OCI-LY7 (cell line): Measurements from ENCODE around the gene TGM4. TPM values are rescaled to one million over a fixed set of nuclear protein-coding genes. Genes with fewer than 3 reads are reported as not detected.

Experiments
- BruUV-seq: library from RNA; stranded (reverse); fragments of 400-500 nt; replicated peaks from 2 replicates; lab custom pipeline; 2021; lab: Mats Ljungman, UMichigan
- CTCF ChIA-PET: fragments of 300-600 bp; sonication (Branson Sonifier 250); formaldehyde crosslinking; loops from one replicate; lab custom pipeline; 2022; ENCODE audit warnings: antibody characterized with exemption; ENCODE audit not compliant: unreplicated experiment; lab: Charles Lee
- POLR2A ChIA-PET: fragments of 300-600 bp; sonication (Branson Sonifier 250); formaldehyde crosslinking; loops from one replicate; lab custom pipeline; 2022; ENCODE audit warnings: antibody characterized with exemption; lab: Charles Lee
- DNase-seq: peaks from one replicate; pipeline ENCODE4 v3.0.0-alpha.2; 2015; ENCODE audit warnings: low spot score
- H2AFZ ChIP-seq: fragments of 200-600 bp; sonication (generic), shearing (Covaris generic); 2 replicates; pipeline ENCODE4 v1.6.1; 2014; ENCODE audit warnings: mild to moderate bottlenecking, antibody characterized with exemption, low read length, moderate library complexity
- H3K27ac ChIP-seq: fragments of 200-600 bp; sonication (generic); 2 replicates; pipeline ENCODE4 v1.5.1; 2014; ENCODE audit warnings: mixed run types, low read depth, mild to moderate bottlenecking, moderate library complexity, low read length, inconsistent platforms; ENCODE audit not compliant: poor library complexity, severe bottlenecking
- H3K36me3 ChIP-seq: fragments of 200-600 bp; sonication (generic); 2 replicates; pipeline ENCODE4 v1.6.1; 2014; ENCODE audit warnings: mild to moderate bottlenecking, antibody characterized with exemption, low read length, moderate library complexity, mixed read lengths; ENCODE audit not compliant: insufficient read depth
- H3K4me1 ChIP-seq: fragments of 200-600 bp; sonication (generic); 2 replicates; pipeline ENCODE4 v1.5.1; 2014; ENCODE audit warnings: mild to moderate bottlenecking, low read length; ENCODE audit not compliant: insufficient read depth, poor library complexity, severe bottlenecking
- H3K4me2 ChIP-seq: fragments of 200-600 bp; sonication (generic); 2 replicates; pipeline ENCODE4 v1.6.1; 2014; ENCODE audit warnings: mild to moderate bottlenecking, low read length
- H3K4me3 ChIP-seq: fragments of 200-600 bp; sonication (generic); 2 replicates; pipeline ENCODE4 v1.5.1; 2014; ENCODE audit warnings: mild to moderate bottlenecking, low read depth, low read length; ENCODE audit not compliant: poor library complexity, severe bottlenecking
- H3K79me2 ChIP-seq: fragments of 200-600 bp; sonication (generic); 2 replicates; pipeline ENCODE4 v1.6.1; 2016; ENCODE audit warnings: low read depth, mild to moderate bottlenecking, low read length, moderate library complexity, mixed read lengths; ENCODE audit not compliant: insufficient read depth
- H3K9me2 ChIP-seq: fragments of 200-600 bp; sonication (generic); 2 replicates; pipeline ENCODE4 v1.6.1; 2016; ENCODE audit warnings: mild to moderate bottlenecking, low read length, mixed read lengths; ENCODE audit not compliant: insufficient read depth
- H3K9me3 ChIP-seq: fragments of 200-600 bp; sonication (generic); 2 replicates; pipeline ENCODE4 v1.6.1; 2014; ENCODE audit warnings: mild to moderate bottlenecking, mixed run types, low read length, mixed read lengths
- H4K20me1 ChIP-seq: fragments of 200-600 bp; sonication (generic); 2 replicates; pipeline ENCODE4 v1.6.1; 2014; ENCODE audit warnings: mild to moderate bottlenecking, antibody characterized with exemption, low read length, moderate library complexity, mixed read lengths; ENCODE audit not compliant: insufficient read depth
- EZH2phosphoT487 ChIP-seq: fragments of 200-600 bp; sonication (generic); IDR thresholded peaks from 2 replicates; pipeline ENCODE4 v1.6.1; 2018; ENCODE audit warnings: low read depth, borderline replicate concordance, mild to moderate bottlenecking, mixed run types, antibody characterized with exemption, low read length, moderate library complexity, mixed read lengths
- intact Hi-C: fragments of 100-400 bp; cut with micrococcal nuclease; formaldehyde crosslinking; loops from one replicate; pipeline ENCODE4 v1.10.0; 2022; ENCODE audit not compliant: unreplicated experiment
- total RNA-seq, 2 experiments: library from RNA; depleted of rRNA in 1 of 2; stranded (reverse); fragments of >200 nt in 1 of 2; shearing (Covaris generic) in 1 of 2; gene quantifications; 2 replicates each; pipeline ENCODE4 v1.2.3, GENCODE V29; 2014 to 2022
- TF ChIP-seq, protein P1 (sequence below): fragments of 200-600 bp; sonication (generic); conservative IDR thresholded peaks from 2 replicates; pipeline ENCODE4 v1.5.1; 2014; ENCODE audit warnings: mild to moderate bottlenecking, antibody characterized with exemption, low read length, moderate library complexity, mixed read lengths

TGM4 gene
- total RNA-seq, 2 experiments from 2014 or later: not detected

DNA sequence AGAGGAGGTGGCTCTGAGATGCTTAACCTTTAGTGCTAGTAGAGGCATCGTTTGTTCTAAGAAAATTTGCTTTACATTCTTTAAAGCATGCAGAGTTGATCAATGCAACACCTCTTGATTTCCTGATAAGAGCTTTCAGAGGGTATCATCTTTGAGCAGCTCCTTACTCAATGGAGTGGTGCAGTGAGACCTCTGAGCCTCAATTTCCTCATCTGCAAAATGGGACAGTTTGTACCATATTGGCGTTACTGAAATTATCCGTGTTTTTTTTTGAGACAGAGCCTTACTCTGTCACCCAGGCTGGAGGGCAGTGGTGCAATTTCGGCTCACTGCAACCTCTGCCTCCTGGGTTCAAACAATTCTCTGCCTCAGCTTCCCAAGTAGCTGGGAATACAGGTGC is 14.3 kb upstream of the TGM4 start:
- H3K4me3 ChIP-seq: no peak overlapping the region
- H3K36me3 ChIP-seq: peaks cover 21% of the 10 kb centered on the region
- TF ChIP-seq EZH2phosphoT487: no peak
- TF ChIP-seq, protein P1, sequence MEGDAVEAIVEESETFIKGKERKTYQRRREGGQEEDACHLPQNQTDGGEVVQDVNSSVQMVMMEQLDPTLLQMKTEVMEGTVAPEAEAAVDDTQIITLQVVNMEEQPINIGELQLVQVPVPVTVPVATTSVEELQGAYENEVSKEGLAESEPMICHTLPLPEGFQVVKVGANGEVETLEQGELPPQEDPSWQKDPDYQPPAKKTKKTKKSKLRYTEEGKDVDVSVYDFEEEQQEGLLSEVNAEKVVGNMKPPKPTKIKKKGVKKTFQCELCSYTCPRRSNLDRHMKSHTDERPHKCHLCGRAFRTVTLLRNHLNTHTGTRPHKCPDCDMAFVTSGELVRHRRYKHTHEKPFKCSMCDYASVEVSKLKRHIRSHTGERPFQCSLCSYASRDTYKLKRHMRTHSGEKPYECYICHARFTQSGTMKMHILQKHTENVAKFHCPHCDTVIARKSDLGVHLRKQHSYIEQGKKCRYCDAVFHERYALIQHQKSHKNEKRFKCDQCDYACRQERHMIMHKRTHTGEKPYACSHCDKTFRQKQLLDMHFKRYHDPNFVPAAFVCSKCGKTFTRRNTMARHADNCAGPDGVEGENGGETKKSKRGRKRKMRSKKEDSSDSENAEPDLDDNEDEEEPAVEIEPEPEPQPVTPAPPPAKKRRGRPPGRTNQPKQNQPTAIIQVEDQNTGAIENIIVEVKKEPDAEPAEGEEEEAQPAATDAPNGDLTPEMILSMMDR: no peak
- no peaks in the 10 kb centered on the region for H3K9me3 ChIP-seq
- H4K20me1 ChIP-seq: no peaks in the 10 kb centered on the region
- peaks cover 13% of the 10 kb centered on the region for H3K4me1 ChIP-seq
- H2AFZ ChIP-seq: no peak overlapping the region
- no peaks in the 10 kb centered on the region for H3K9me2 ChIP-seq
- BruUV-seq: no TSS peak
- no peaks in the 10 kb centered on the region for H3K79me2 ChIP-seq
- H3K27ac ChIP-seq: no peak overlapping the region
- ChIA-PET CTCF (no interaction called here), POLR2A (no interaction called here)
- intact Hi-C loops: no loop called here
- no peak for DNase-seq
- H3K4me2 ChIP-seq: no peak overlapping the region

DNA sequence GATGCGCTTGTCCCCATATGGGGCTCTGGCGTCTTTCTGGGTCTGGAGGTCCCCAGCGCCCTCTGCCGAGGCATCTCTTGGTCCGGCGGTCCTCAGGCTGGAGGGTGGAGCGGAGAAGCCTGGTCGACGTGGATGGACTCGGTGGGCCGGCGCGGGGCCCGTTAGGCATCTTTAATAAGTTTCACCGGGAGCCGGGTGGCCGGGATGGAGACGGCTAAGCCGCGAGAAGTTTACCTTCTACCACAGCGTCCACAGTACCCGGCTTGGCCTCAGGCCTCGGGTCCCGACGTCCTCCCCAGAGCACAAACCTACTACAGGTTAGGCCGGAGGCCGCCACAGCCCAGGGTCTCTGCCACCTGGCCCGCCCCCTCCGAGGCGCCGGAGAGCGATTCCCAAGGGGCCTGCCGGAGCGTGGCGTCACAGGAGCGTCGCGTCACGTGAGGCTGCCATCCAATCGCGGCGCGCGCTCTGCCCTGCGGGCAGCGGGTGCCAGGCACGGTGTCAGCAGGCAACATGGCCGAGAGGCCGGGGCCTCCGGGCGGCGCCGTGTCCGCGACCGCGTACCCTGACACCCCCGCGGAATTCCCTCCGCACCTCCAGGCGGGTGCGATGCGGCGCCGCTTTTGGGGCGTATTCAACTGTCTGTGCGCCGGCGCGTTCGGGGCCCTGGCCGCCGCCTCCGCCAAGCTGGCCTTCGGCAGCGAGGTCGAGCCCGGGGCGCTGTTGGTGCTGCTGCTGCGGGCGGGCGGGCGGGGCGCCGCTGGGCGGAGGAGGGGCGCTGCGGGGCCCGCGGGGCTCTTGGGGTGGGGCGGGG is 12.8 kb upstream of the TGM4 start, which contains the start of gene TMEM42:
TSS of gene TMEM42 (plus strand) at position 501 of the 814 bp plus-strand sequence. CDS start at position 514, 13 bp downstream.
- TF ChIP-seq, protein P1: no peak
- TF ChIP-seq EZH2phosphoT487: no peak
- no peaks in the 10 kb centered on the region for H3K9me2 ChIP-seq
- ChIA-PET POLR2A (no interaction called here), CTCF (no interaction called here)
- no peaks in the 10 kb centered on the region for H3K9me3 ChIP-seq
- no peaks in the 10 kb centered on the region for H3K79me2 ChIP-seq
- DNase-seq: peak; percentile 93
- H2AFZ ChIP-seq: peak within 1 kb of the TSS; percentile 89
- peak within 1 kb of the TSS; percentile 90 for H3K4me2 ChIP-seq
- H3K36me3 ChIP-seq: peaks cover 25% of the 10 kb centered on the region
- no peaks in the 10 kb centered on the region for H4K20me1 ChIP-seq
- H3K4me1 ChIP-seq: peaks cover 13% of the 10 kb centered on the region
- H3K4me3 ChIP-seq: peak within 1 kb of the TSS; percentile 78
- H3K27ac ChIP-seq: no peak within 1 kb of the TSS
- no TSS peak for BruUV-seq
- intact Hi-C loops: loop anchor here (1.0 kb wide), 1 partner anchor 100 kb away; the partner anchor contains the start of genes KIAA1143 and KIF15

DNA sequence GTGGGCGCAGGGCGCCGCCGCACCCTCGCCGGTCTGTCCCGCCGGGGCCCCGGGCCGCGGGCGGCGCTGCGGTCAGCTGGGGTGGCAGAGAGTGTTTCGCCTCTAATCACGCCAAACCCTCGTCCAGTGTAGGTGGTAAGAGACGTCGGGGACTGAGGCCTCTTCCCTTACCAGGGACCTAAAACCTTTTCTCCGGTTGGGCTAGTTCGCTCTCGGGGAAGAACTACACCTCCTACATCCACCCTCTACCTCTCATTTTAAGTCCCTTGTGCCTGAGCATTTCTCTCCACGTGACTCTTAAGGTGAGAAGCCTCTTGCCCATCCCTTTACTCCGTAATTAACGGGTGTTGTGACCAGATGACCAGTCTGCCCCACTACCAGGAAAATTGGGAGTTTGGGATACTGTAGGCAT is 12.2 kb upstream of the TGM4 start:
- Histone ChIP-seq H3K27ac (no peak overlapping the region), H4K20me1 (no peaks in the 10 kb centered on the region), H3K36me3 (peaks cover 25% of the 10 kb centered on the region), H2AFZ (peak overlapping the region; percentile 57; the same call in 1 of the 2 replicates), H3K4me1 (peaks cover 13% of the 10 kb centered on the region), H3K4me3 (peak overlapping the region; percentile 78), H3K9me3 (no peaks in the 10 kb centered on the region), H3K9me2 (no peaks in the 10 kb centered on the region), H3K79me2 (no peaks in the 10 kb centered on the region), H3K4me2 (peak overlapping the region; percentile 90)
- no TSS peak for BruUV-seq
- peak; percentile 22 for DNase-seq
- intact Hi-C loops: no loop called here
- TF ChIP-seq, protein P1: no peak
- TF ChIP-seq EZH2phosphoT487: no peak
- CTCF ChIA-PET: no interaction called here
- POLR2A ChIA-PET: no interaction called here
